Pancreas (tissue), 10 donors: ENCODE results near the gene ASTN2. TPM values are rescaled to one million over a fixed set of nuclear protein-coding genes. Genes with fewer than 3 reads are reported as not detected.
A peak's percentile ranks its signal among the peaks of the same experiment; 100 is the strongest.

Source experiments
- ATAC-seq, 4 donors: fragments of 200-7000 bp; cut with Tn5 transposase; one replicate each; pipeline versions ENCODE4 v1.8.0 to v1.9.1; 2020; ENCODE audit warnings: mild to moderate bottlenecking in 4 of 4, moderate library complexity in 4 of 4
- DNase-seq, 6 donors: peaks; one replicate each; pipeline ENCODE4 v3.0.0-alpha.2; 2020
- FAIRE-seq: peaks from 2 replicates; lab custom pipeline; 2012; peaks lifted over from hg19 to GRCh38; lab: Jason Lieb, UNC
- H3K27ac ChIP-seq, 4 donors: fragments of 200-600 bp; sonication (generic); 1 replicate in 3 of 4; 2 replicates in 1 of 4; pipeline versions ENCODE4 v1.5.0 to v1.8.0; 2020
- H3K27me3 ChIP-seq, 4 donors: fragments of 200-600 bp; one replicate each; pipeline ENCODE4 v1.8.0; 2021
- H3K36me3 ChIP-seq, 3 donors: fragments of 200-600 bp; sonication (generic) in 1 of 3; one replicate each; pipeline versions ENCODE4 v1.5.0 to v1.8.0; 2020 to 2021
- H3K4me1 ChIP-seq, 3 donors: fragments of 200-600 bp; one replicate each; pipeline ENCODE4 v1.8.0; 2021
- H3K4me3 ChIP-seq, 4 donors: fragments of 200-600 bp; sonication (generic) in 2 of 4; one replicate each; pipeline versions ENCODE4 v1.5.0 to v1.8.0; 2020 to 2021
- H3K9me3 ChIP-seq, 4 donors: fragments of 200-600 bp; one replicate each; pipeline ENCODE4 v1.8.0; 2021
- CTCF ChIP-seq, 4 donors: fragments of 200-600 bp; sonication (generic) in 3 of 4; IDR thresholded peaks; one replicate each; pipeline versions ENCODE4 v1.5.0 to v1.8.0; 2021; ENCODE audit warnings: antibody characterized with exemption in 4 of 4
- WGBS, 2 donors: extraction: QIAGEN DNeasy Blood & Tissue Kit; methylation state at CpG; one replicate each; pipeline ENCODE4 v1.1.7; 2013; 5-methylcytosine and 5-hydroxymethylcytosine counted together
- intact Hi-C, 3 donors: fragments of 100-400 bp; cut with DNase I; formaldehyde crosslinking; loops; one replicate each; pipeline versions ENCODE4 v1.11.1 to v1.14.2; 2022
- polyA plus RNA-seq, 2 donors: library from polyadenylated mRNA; stranded (reverse); fragments of 200-250 nt; gene quantifications; one replicate each; pipeline ENCODE4 v1.2.3, GENCODE V29; 2013
- total RNA-seq, 6 donors: library from RNA; stranded (reverse); fragmentation: NEBNext Ultra II Directional in 4 of 6; extraction: Animal tissue kit (Norgen Biotek cat#: 25700) in 4 of 6; gene quantifications; one replicate each; pipeline versions ENCODE4 v1.2.1 to v1.2.4, GENCODE V29; 2021 to 2023
- donor health status: healthy with polysubstance abuse.
- donor health status: DM: no; HTN: no; CAD: no; lungs with moderate emphysema.
- donor health status: DM: no; HTN: no; CAD: no.
- donor health status: control.
- donor health status: control.
- donor health status: Bipolar disorder and iron deficiency.
- donor health status: DM: yes; HTN: yes; CAD: no.
- donor health status: DM: no; HTN: no; CAD: no.
- donor health status: DM: no; HTN: no; CAD: no.
- donor health status: DM: yes; HTN: yes; CAD: no.

The ASTN2 gene
- total and polyA plus RNA-seq, 8 donors = 1.3 to 11.9 (median 6.7) TPM

GRCh38 chr9:116471093-116471906 is 943.6 kb downstream of the ASTN2 start:
- H3K4me3 ChIP-seq = no peak overlapping the region
- FAIRE-seq (no peak), ATAC-seq (peak in 1 of 4 donors; percentile 18), DNase-seq (peak in 1 of 6 donors; percentile 6)
- peak overlapping the region in 2 of 4 donors; percentile 6 to 23 for H3K27ac ChIP-seq
- no peaks in the 10 kb centered on the region for H3K36me3 ChIP-seq
- intact Hi-C loops = no loop called here
- WGBS, 2 donors = 62 to 65% methylated on average over 7 of the region's 7 CpGs
- no peaks in the 10 kb centered on the region for H3K27me3 ChIP-seq
- no peak for TF ChIP-seq CTCF (IDR thresholded peaks at IDR 0.05)
- no peaks in the 10 kb centered on the region for H3K9me3 ChIP-seq
- peaks cover 0 to 18% (median 15%) of the 10 kb centered on the region in 3 donors for H3K4me1 ChIP-seq

- no peak for ATAC-seq
- DNase-seq = no peak
- no peak overlapping the region for H3K27ac ChIP-seq
- no peaks in the 10 kb centered on the region for H3K36me3 ChIP-seq
- no peak overlapping the region for H3K4me3 ChIP-seq
- no peak for FAIRE-seq
- H3K27me3 ChIP-seq = no peaks in the 10 kb centered on the region
- H3K4me1 ChIP-seq = peaks cover 0 to 26% (median 25%) of the 10 kb centered on the region in 3 donors
- 90 to 91% methylated on average over 8 of the region's 8 CpGs for WGBS, 2 donors
- no peak for TF ChIP-seq CTCF (IDR thresholded peaks at IDR 0.05)
- intact Hi-C loops = no loop called here
- H3K9me3 ChIP-seq = no peaks in the 10 kb centered on the region
Measured at GRCh38 chr9:116468793-116469527, 945.9 kb downstream of the ASTN2 start.

DNA sequence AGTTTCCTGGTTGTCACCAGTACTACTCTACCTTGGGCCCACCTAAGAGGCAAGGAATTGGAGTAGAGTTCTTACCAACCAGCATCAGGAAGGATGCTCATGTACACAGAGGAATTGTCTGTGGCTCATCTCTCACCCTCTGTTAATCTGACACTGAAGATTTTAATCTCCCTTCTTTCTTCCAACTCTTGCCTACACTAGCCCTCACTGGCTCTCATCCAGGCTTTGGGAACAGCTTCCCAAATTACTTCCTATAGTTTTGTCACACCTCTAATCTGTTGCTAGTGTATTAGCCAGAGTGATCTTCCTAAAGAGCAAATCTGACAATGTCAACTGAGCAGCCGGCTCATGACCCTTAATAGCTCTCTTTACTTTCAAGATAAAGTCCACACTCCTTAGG is 946.5 kb downstream of the ASTN2 start:
- TF ChIP-seq CTCF (IDR thresholded peaks at IDR 0.05) = no peak
- Histone ChIP-seq H3K9me3 (no peaks in the 10 kb centered on the region), H3K4me1 (peaks cover 0 to 31% (median 26%) of the 10 kb centered on the region in 3 donors), H3K27ac (no peak overlapping the region), H3K36me3 (no peaks in the 10 kb centered on the region), H3K27me3 (no peaks in the 10 kb centered on the region), H3K4me3 (no peak overlapping the region)
- intact Hi-C loops = no loop called here
- DNase-seq = no peak
- WGBS, 2 donors = 78 to 82% methylated on average over 1 of the region's 1 CpG
- FAIRE-seq = no peak
- ATAC-seq = no peak

GRCh38 chr9:116467740-116468351 is 947.0 kb downstream of the ASTN2 start:
- peak overlapping the region in 1 of 4 donors; percentile 12 for H3K27ac ChIP-seq
- no peaks in the 10 kb centered on the region for H3K36me3 ChIP-seq
- no peaks in the 10 kb centered on the region for H3K27me3 ChIP-seq
- H3K4me1 ChIP-seq = peaks cover 0 to 31% (median 26%) of the 10 kb centered on the region in 3 donors
- WGBS, 2 donors = 49 to 50% methylated on average over 3 of the region's 3 CpGs
- no peak for DNase-seq
- TF ChIP-seq CTCF (IDR thresholded peaks at IDR 0.05) = no peak
- no peak for ATAC-seq
- H3K9me3 ChIP-seq = no peaks in the 10 kb centered on the region
- intact Hi-C loops = no loop called here
- no peak overlapping the region for H3K4me3 ChIP-seq
- no peak for FAIRE-seq
